Measurements from ENCODE around the gene MMEL1. TPM values are rescaled to one million over a fixed set of nuclear protein-coding genes. Genes with fewer than 3 reads are reported as not detected.

The MMEL1 gene
- total and polyA plus RNA-seq, 2 of the 13 experiments (the other 11 are each of a cell fraction or from before 2014, with no cell fraction given), result 0.48 TPM; not detected in 1

GRCh38 chr1:2544875-2545640 lies 87.8 kb downstream of the MMEL1 start:
- Histone ChIP-seq H4K20me1 (ENCODE audit: insufficient read depth, low read length) (no peaks in the 10 kb centered on the region), H3K79me2 (ENCODE audit: insufficient read depth, low read length) (no peaks in the 10 kb centered on the region), H2AFZ (ENCODE audit: low read length) (no peak overlapping the region), H3K4me2 (ENCODE audit: low read depth, low read length) (peak overlapping the region; percentile 83), H3K9ac (ENCODE audit: insufficient read depth, low read depth, low read length) (peak overlapping the region; percentile 14), H3K36me3 (replicated peaks in 1 of 2; ENCODE audit: control insufficient read depth in 1 of 2, insufficient read depth in 2 of 2, low read length in 2 of 2) (no peaks in the 10 kb centered on the region), H3K4me3 (replicated peaks in 1 of 3; ENCODE audit: insufficient read depth in 1 of 3, low read depth in 2 of 3, low read length in 3 of 3) (peak overlapping the region in 1 of 3 experiments; percentile 60; a peak in 1 of 6 replicates), H3K4me1 (ENCODE audit: insufficient read depth, low read length) (peaks cover 72% of the 10 kb centered on the region), H3K27me3 (ENCODE audit: control insufficient read depth in 1 of 2, insufficient read depth in 2 of 2, low read length in 2 of 2) (peaks cover 4 to 6% of the 10 kb centered on the region in 2 experiments; a peak in 2 of 5 replicates), H3K9me3 (ENCODE audit: low read length) (no peaks in the 10 kb centered on the region), H3K27ac (ENCODE audit: extremely low read length, insufficient read depth, low read length) (no peak overlapping the region)
- no peak for ATAC-seq
- no peak for DNase-seq (ENCODE audit: low spot score)
- FAIRE-seq, result no peak
- ChIA-PET POLR2A (interaction anchor here (0.7 to 3.4 kb wide), 10 partner anchors 11 to 132 kb away, joined by 3 to 38 read pairs (median 8); partner anchors contain the start of genes PANK4, PEX10 and TNFRSF14), CTCF (ENCODE audit: low intra/inter-chr PET ratio, low total read pairs) (no interaction called here)
- intact Hi-C loops (cut with micrococcal nuclease; ENCODE audit: unreplicated experiment), result no loop called here
- in situ Hi-C loops (cut with HindIII; ENCODE audit: extremely low pct_ligation_motif_present, low pct_unique_long_range_greater_than_20kb), result loop anchor here (5.0 kb wide), 1 partner anchor 133 kb away; the partner anchor contains the start of gene PEX10
- WGBS (ENCODE audit: low lambda C conversion rate), result 43% methylated on average over 7 of the region's 19 CpGs
- no TSS peak for BruUV-seq (replicated peaks)
- TF ChIP-seq HOXD1 (CRISPR knock-in tag; IDR thresholded peaks at IDR 0.05) (no peak), FOXP1 (IDR thresholded peaks at IDR 0.05) (no peak), FOXP1 (CRISPR knock-in tag; IDR thresholded peaks at IDR 0.05) (no peak), KDM2A (CRISPR knock-in tag; IDR thresholded peaks at IDR 0.05; ENCODE audit: borderline replicate concordance, low read depth) (peak; percentile 25; the same call in 1 of the 2 replicates), KLF11 (CRISPR knock-in tag; IDR thresholded peaks at IDR 0.05) (no peak), RCOR2 (CRISPR knock-in tag; IDR thresholded peaks at IDR 0.05) (no peak), ZNF543 (CRISPR knock-in tag; IDR thresholded peaks at IDR 0.05) (no peak), ARNT (IDR thresholded peaks at IDR 0.05) (no peak), ZNF547 (CRISPR knock-in tag; IDR thresholded peaks at IDR 0.05) (no peak), SRSF4 (IDR thresholded peaks at IDR 0.05; ENCODE audit: low read depth, low read length, poor library complexity, severe bottlenecking) (no peak), SP140L (CRISPR knock-in tag; IDR thresholded peaks at IDR 0.05; ENCODE audit: borderline replicate concordance) (no peak), SIN3B (IDR thresholded peaks at IDR 0.05; ENCODE audit: low read length) (no peak), ZFP36L2 (CRISPR knock-in tag; IDR thresholded peaks at IDR 0.05) (no peak), KLF15 (CRISPR knock-in tag; IDR thresholded peaks at IDR 0.05; ENCODE audit: borderline replicate concordance) (no peak), TFAP4 (IDR thresholded peaks at IDR 0.05; ENCODE audit: borderline replicate concordance, low read depth) (peak; percentile 10; the same call in 1 of the 2 replicates), IRF1 (CRISPR knock-in tag; IDR thresholded peaks at IDR 0.05; ENCODE audit: low read depth) (no peak), HCFC1 (IDR thresholded peaks at IDR 0.05; ENCODE audit: low read depth, low read length) (no peak), ETV6 (CRISPR knock-in tag; conservative IDR thresholded peaks at IDR 0.05) (no peak), TCF7L2 (IDR thresholded peaks at IDR 0.05; ENCODE audit: low read depth, low read length) (no peak)
- TF ChIP-seq, protein P1, sequence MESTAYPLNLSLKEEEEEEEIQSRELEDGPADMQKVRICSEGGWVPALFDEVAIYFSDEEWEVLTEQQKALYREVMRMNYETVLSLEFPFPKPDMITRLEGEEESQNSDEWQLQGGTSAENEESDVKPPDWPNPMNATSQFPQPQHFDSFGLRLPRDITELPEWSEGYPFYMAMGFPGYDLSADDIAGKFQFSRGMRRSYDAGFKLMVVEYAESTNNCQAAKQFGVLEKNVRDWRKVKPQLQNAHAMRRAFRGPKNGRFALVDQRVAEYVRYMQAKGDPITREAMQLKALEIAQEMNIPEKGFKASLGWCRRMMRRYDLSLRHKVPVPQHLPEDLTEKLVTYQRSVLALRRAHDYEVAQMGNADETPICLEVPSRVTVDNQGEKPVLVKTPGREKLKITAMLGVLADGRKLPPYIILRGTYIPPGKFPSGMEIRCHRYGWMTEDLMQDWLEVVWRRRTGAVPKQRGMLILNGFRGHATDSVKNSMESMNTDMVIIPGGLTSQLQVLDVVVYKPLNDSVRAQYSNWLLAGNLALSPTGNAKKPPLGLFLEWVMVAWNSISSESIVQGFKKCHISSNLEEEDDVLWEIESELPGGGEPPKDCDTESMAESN (CRISPR knock-in tag; conservative IDR thresholded peaks at IDR 0.05), result no peak
- TF ChIP-seq, protein P2, sequence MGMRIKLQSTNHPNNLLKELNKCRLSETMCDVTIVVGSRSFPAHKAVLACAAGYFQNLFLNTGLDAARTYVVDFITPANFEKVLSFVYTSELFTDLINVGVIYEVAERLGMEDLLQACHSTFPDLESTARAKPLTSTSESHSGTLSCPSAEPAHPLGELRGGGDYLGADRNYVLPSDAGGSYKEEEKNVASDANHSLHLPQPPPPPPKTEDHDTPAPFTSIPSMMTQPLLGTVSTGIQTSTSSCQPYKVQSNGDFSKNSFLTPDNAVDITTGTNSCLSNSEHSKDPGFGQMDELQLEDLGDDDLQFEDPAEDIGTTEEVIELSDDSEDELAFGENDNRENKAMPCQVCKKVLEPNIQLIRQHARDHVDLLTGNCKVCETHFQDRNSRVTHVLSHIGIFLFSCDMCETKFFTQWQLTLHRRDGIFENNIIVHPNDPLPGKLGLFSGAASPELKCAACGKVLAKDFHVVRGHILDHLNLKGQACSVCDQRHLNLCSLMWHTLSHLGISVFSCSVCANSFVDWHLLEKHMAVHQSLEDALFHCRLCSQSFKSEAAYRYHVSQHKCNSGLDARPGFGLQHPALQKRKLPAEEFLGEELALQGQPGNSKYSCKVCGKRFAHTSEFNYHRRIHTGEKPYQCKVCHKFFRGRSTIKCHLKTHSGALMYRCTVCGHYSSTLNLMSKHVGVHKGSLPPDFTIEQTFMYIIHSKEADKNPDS (CRISPR knock-in tag; IDR thresholded peaks at IDR 0.05), result no peak

Measured in HepG2 (cell line).